Measurements from ENCODE around the gene SPAG9.

SPAG9 gene

GRCh38 chr17:50919321-50920040, 201.2 kb downstream of the SPAG9 start:
- DNase-seq (ENCODE audit: low spot score) (peak; percentile 96), FAIRE-seq (no peak)

- FAIRE-seq (no peak), DNase-seq (ENCODE audit: low spot score) (no peak)
Measured at GRCh38 chr17:50918933-50919296, 201.8 kb downstream of the SPAG9 start.

DNA sequence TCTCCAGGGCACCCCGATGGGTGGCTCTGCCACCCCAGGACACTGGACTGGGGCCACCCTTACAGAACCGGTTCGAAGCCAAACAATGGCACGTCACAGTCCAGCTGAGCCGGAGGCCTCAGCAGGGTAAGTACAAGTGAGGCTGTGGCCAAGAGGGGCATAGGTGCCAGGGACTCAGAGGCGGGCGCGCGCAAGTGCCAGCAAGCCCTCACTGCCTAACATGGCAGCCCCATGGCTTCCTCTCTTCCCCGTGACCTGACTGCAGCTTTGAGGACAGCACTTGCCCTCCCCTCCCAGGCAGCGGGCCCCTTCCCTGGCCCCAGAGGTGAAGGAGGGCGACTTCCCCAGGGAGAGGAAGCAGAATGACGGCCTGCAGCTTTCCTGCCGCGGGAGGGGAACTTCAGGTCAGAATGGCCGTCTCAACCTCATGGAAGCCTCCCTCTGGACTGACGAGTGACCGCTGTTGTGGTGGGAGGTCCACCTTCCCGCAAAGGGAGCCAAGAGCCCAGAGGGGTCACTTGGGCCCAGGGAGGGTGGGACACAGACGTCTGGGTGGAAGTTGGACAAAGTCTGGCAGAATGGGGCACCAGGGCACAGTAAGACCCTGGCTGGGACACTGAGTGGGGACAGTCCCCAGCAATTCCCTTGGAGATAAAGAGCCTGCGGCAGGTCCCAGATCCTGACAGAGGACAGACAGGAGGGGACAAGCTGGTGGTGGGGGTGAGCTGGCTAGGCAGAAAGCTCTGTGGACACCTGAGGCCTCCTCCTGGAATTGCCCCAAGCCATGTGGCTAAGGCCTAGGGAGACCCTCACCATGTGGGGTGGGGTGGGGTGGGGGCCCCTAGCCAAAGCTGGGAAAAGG, 202.4 kb downstream of the SPAG9 start:
- FAIRE-seq = no peak
- DNase-seq (ENCODE audit: low spot score) = no peak

- DNase-seq (ENCODE audit: low spot score) = no peak
- no peak for FAIRE-seq
Measured at GRCh38 chr17:50917418-50917743, 203.3 kb downstream of the SPAG9 start.

DNA sequence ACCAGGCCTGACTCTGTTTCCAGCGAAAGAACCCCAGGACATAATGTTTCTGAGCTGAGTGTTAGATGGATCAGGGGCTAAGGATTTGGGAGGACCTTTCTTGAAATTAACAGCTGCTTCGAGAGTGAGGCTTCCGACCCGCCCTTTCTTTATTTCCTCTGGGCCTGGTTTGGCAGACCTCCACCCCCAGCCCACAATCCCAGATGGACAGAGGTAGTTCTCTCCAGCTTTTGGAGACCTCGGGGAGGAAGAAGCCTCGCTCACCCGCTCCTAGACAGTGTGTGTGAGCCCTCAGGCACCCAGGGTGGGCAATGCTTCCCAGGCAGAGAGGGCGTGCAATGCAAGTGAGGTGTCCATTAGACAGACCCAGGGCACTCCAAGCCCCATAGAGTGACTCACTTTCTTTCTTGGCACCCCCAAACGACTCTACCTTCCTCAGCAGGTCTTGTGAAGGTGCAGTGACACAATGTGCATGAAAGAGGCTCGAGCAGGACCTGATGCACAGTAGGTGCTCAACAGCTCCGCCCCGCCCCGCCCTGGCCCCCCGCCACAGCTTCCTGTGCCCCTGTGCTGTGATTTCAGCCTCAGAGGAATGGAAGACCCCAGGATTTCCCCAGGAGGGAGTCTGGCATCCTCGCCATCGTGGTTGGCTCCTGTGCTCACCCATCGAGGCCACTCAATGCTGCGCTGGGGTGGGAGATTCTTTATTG, 203.8 kb downstream of the SPAG9 start:
- DNase-seq (ENCODE audit: low spot score) (no peak), FAIRE-seq (no peak)

- DNase-seq (ENCODE audit: low spot score) (no peak), FAIRE-seq (no peak)
Measured at GRCh38 chr17:50916026-50916707, 204.5 kb downstream of the SPAG9 start.

GRCh38 chr17:50914505-50915063, 206.1 kb downstream of the SPAG9 start:
- DNase-seq (ENCODE audit: low spot score) (no peak), FAIRE-seq (no peak)

DNA sequence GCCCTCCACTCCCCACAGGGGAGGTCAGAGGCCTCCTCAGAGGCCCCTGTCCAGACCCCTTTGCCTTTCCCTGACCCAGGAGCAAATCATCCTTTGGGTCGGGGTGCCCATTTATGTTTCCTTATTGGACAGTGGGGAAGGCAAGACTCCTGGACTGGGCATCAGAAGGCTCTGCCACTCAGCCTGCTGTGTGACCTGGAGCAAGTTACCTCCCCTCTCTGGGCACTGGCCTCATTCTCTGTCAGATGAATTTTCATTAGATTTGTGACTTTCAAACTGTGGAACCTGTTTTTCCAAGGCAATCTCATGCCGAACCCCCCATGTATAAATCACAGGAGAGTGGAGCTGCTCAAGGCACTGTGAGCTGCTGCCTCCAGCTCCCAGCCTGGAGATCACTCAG, 207.5 kb downstream of the SPAG9 start:
- FAIRE-seq = no peak
- DNase-seq (ENCODE audit: low spot score) = no peak

All from urothelium cell line (cell line).